Astrocyte of the hippocampus (primary cell): Measurements from ENCODE around the gene CPT1A.

Experiments
- DNase-seq: peaks from one replicate; pipeline ENCODE4 v3.0.0; 2011; ENCODE audit warnings: low read depth, low spot score

The CPT1A gene

DNA sequence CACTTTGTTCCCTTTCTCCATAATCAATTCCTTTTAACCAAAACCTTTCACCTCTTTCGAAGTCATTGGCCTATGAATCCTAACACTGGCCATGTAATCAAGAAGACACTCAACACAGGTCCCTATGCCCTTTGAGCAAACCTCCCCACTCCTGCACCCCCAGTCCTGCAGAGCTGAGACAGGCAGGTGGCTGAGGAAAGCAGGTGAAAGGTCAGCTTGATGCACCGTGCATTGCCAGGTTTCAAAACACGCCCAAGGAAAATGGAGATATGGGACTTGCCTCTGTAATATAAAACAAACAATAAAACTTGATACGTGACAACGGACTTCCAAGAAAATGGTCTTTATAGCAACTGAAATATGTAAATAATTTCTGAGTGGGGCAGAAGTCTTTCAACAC is 10.6 kb downstream of the CPT1A start:
- no peak for DNase-seq

DNA sequence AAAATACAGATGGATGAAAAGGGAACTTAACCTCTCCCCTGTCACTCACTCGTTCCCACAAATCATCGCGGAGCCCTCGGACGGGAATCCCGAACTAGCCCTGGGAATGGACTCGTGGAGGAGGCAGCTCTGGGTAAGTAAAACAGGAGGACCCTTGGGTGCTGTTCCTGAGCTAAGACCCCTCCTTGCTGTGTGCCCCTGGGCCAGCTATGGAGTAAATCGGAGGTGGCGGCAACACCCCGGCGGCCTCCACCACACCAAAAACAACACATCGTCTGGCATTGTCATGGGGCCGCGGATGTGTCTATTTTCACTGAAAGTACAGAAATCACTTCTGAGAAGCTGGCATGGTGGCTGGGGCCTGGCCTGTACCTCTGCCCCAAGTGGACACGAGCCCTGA is 12.1 kb downstream of the CPT1A start:
- no peak for DNase-seq

DNA sequence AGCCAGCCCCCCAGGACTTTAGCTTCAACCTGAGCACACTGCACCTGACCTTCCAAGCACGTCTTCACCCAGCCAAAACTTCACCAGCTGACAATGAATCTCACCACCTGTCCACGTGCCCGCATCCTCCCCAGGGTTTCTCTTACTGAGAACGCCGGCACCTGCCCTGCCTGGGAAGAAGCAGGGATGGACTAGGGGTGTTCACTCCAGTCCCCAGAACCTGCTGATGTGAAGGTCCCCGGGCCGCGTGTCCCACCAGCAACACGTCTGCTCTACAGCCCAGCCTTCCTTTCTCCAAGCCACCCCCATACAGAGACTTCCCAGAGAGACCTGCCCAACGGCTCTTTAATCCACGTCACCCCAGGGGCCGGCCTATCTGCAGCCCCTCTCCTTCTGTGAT is 12.8 kb downstream of the CPT1A start:
- no peak for DNase-seq

DNA sequence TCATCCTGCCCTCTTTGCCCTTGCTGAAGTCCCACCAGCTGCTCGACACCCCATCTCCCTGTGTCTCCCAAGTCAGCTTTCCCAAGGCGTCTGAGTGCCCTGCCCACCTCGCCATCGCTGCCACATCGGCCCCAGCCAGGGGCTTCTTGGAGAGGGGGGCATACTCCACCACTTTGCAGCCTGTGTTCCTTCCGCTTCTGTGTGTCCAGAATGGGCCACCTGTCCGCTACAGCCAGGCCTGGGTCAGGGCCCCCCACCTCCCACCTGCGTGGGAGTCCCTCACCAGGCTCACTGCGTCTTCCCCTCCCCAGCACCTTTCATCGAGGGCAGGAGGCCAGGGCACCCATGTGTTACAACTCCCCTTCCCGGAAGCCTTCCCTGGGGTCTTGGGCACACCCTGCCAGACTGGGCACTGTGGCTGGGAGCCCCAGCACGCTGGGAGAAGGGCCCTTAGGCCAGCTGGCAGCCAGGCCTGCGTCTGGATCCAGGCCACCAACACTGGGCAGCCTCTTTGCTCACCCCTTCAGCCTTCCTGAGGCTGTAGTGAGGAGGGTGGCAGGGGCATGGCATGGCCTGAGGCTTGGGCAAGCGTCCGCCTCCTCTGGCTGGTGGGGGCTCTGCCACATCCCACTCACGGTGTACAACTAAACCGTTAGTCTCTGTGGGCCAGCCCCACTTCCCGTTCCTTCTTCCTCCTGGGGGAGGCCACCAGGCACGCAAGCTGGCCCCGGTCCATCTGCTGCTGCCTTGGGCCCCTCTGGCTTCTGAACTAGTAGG is 13.4 kb downstream of the CPT1A start:
- DNase-seq, result no peak

DNA sequence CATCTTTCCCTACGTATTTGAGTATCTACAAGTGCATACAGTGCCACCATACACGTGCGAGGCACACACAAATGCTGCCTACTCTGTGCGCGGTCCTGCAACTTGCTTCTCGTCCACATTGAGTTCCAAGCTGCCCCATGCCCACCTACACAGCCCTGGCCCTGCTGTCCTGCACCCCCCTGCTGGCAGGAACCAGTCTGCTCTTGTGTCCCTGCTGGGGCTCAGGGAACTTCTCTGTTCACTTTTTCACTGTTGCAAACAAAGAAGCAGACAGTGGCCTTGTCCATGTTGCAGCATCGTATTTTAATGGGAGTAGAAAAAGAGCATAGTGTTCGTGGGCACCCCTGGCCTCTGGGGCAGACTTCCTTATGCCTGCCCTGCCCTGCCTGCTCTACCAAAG is 14.0 kb downstream of the CPT1A start:
- no peak for DNase-seq

DNA sequence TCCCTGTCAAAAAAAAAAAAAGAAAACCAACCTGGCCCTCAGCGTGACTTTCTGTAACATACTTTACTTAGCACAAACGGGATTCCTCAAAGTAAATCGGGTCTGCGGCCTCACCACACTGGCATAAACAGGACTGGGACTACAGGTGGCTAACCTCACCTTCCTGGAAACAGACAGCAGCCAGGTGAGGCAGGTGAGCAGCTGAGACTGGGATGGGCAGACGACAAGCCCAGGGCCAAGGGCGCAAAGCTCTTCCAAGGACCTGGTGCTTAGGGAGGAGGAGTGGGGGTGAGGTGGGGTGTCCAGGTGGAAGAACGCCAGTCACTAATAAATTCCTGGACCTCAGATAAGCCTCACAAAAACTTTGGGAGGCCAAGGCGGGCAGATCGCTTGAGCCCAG is 15.0 kb downstream of the CPT1A start:
- DNase-seq, result no peak

DNA sequence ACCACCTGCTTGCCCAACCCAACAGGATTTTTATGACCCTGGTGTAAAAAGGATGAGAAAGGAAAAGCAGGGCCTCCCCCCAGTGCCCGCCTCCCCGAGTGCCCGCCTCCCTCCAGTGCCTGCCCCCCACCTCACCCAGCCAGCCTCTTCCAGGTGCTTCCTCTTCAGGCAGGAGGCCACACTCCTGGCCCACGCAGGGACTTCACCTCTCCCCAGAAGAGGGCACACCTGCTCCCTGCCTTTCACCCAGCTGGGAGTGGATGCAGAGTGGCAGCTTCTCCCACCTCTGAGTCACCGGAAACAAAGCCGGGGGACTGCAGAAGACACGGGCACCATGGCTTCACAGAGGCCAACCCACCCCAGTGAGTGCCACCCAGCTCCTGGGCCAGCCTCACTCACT is 16.1 kb downstream of the CPT1A start:
- DNase-seq, result peak; percentile 23

DNA sequence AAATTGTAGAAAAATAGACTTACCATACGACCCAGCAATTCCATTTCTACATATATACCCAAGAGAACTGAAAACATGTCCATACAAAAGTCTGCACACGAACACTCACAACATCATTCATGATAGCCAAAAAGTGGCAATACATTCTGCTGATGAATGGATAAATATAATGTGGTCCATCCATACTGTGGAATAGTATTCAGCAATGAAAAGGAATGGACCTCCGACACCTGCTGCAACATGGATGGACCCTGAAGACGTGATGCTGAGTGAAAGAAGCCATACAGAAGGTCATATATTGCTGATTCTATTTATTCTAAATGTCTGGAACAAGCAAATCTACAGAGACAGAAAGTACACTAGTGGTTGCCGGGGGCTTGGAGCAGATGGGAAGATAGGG is 19.2 kb downstream of the CPT1A start:
- no peak for DNase-seq

DNA sequence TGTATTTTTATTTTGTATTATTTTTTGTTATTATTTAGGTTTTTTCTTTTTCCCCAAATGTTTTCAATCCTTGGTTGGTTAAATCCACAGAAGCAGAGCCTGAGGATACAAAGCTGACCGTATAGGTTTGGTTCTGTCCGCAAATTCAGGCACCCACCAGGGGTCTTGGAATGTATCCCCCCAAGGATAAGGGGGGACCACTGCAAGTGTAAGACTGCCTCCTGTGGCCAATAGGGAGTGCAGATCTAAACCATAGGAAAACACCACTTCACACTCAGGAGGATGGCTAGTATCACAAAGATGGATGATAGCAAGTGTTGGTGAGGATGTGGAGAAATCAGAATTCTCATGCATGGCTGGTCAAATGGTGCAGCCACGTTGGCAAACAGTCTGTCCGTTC is 20.0 kb downstream of the CPT1A start:
- no peak for DNase-seq

DNA sequence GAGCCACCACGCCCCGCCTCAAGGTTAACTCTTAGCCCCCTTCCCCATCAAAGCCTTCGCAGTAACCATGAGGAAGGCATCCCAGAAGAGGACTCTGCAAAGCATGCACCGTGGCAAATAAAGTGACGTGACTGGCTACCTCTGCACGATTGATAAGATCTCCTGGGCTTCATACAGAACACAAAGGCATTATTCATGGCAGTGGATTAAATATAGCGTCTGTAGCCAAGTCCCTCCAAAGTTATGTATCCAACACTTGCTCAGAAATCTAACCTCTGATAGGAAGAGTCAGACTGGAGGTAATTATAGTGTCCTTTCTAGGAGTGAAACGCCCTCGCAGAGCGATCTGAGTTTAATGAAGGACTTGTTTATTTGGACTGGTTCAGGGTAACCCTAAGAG is 22.4 kb downstream of the CPT1A start:
- DNase-seq, result no peak

DNA sequence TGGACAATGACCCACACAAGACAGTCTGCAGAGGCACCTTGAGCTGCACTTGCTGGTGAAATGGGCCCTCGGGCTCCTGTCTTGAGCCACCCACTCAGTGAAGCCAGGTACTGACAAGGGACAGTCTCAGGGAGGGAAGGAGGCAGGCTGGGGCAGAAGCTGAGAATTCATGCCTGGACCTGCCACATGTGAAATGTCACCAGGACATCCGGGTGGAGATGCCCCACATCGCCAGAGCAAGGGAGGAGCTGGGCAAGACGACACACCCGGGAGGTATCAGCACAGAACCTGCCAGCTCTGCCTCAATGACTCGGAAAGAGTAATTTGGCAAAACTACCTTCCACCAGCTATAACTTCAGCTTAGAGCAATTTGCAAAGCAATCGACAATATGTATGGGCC is 23.5 kb downstream of the CPT1A start:
- no peak for DNase-seq

DNA sequence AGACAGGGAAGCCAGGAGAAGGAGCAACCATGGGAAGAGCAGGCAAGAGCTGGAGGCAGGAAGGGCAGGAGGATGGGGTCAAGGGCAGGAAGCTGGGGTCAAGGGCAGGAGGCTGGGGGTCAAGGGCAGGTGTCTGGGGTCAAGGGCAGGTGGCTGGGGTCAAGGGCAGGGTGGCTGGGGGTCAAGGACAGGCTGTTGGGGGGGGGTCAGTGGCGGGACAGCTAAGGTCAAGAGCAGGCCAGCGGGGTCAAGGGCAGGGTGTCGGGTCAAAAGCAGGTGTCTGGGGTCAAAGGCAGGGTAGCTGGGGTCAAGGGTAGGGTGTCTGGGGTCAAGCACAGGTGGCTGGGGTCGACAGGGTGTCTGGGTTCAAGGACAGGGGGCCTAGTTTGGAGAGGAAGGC is 24.2 kb downstream of the CPT1A start:
- no peak for DNase-seq

DNA sequence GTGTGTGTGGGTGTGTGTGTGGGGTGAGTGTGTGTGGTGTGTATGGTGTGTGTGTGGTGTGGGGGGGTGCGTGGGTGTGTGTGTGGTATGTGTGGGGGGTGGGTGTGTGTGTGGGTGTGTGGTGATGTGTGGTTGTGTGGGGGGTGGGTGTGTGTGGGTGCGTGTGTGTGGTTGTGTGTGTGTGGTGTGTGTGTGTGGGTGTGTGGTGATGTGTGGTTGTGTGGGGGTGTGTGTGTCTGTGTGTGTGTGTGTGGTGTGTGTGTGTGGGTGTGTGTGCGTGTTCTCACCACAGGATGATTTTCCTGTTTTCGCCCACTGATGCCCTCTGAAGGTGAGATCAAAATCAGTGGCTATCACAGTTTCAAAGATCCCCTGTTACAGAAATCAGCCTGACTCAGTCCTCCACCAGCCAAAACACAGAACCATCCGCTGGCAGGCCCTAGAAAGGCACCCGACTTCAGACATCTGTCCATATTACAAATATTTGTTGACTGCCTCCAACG is 24.7 kb downstream of the CPT1A start:
- peak; percentile 14 for DNase-seq

DNA sequence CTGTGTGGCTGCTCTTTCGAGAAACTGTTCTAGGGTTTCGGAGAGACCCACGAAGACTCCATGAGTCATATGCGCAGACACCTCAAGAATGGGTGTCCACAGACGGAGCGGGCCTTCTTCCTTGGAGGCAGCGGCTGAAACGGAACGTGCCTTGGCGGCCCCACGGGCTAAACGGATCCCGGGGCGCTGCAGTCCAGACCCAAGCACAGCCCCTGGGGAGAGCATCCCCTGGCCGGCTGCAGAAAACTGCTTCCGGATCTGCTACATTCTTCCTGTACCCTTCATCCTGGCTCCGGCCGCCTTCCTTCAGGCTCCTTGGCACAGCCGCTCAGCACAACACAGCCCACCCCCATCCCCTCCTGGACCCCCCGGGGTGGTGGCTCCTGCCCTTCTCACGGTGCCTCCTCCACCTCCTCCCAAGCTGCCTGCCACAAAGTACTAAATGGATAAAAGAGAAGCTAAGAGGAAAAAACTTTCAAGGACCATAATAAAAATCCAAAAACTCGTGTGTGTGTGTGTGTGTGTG is 25.4 kb downstream of the CPT1A start:
- DNase-seq, result peak; percentile 15

DNA sequence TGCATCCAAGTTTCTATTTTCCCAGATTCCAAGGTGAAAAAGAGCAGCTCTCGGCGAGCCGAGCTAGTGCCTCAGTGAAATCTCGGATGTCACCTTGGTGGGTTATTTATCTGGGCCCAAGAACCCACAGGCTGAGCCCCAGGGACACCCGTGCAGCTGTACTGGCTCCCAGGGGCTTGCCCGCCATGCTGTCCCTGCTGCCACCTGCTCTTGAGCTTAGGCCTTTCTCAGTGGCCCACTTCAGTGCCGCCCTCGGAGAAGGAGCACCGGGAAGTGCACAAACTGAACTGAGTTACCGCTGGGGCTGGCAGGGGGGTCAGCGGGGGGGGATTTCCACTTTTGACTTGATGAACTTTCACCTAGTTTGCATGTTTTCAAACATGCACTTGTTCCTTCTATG is 27.9 kb downstream of the CPT1A start:
- no peak for DNase-seq

DNA sequence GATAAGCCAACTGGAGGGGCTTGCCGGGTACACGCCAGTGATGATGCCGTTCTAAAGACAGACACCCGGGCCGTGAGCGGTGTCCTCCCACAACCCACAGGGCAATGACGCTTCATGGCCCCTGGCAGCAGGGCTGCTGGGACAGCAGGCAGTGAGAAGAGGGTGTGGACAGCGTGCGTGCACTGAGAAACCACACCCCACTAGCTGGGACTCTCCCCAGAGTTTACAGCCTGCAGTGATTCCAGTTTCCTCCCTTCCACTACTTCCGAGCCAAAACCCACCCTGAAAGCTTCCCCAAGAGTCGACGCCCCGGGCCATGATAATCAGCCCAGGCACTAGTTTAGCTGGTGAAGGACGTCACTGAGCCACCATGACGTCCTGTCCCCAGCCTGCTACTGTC is 29.2 kb downstream of the CPT1A start:
- no peak for DNase-seq

DNA sequence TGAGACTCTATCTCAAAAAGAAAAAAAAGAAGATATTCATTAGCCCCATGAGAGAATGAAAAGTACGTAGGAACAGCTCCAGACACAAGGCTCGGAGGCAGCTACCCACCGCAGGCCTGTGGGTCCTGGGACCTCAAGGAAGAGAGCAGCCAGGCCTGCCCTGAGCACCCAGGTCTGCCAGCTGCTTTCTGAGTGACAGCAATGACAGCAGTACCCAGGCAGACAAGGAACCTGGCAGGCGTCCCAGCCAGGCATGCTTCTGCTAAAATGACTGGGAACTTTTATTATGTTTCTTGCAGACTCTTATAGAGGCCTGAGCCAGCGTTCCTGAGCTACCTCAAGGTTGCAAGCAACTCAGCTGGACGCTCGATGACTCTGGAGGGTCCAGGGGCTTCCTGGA is 31.6 kb downstream of the CPT1A start:
- DNase-seq, result peak; percentile 83

DNA sequence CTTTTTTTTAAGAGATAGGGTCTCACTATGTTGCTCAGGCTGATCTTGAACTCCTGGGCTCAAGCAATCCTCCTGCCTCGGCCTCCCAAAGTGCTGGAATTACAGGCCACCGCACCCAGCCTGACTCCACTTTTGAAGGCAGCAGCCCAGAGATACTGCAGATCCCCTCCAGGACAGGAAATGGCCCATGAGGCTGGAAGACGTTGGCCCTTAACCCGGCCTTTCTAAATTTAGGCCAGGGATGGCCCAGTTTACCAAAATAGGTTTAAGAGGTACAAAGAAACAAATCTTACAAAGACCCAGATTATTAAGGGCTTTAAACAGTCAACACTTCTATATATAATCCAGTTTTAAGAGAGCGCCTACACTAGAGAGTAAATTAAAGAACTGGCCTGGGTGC is 32.2 kb downstream of the CPT1A start:
- no peak for DNase-seq

DNA sequence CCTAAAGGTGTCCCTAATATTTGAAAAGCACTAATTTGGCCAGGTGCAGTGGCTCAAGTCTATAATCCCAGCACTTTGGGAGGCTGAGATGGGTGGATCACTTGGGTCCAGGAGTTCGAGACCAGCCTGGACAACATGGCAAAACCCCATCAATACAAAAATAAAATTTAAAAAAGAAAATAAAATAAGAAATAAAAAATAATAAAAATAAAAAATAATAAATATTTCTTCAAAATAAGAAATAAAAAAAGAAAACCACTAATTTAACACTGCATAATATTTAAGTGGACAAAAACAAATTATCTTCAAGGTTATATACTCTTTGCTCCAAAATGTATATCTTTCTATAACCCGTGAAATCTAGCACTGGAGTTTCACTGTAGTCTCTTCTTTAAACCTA is 32.9 kb downstream of the CPT1A start:
- no peak for DNase-seq

DNA sequence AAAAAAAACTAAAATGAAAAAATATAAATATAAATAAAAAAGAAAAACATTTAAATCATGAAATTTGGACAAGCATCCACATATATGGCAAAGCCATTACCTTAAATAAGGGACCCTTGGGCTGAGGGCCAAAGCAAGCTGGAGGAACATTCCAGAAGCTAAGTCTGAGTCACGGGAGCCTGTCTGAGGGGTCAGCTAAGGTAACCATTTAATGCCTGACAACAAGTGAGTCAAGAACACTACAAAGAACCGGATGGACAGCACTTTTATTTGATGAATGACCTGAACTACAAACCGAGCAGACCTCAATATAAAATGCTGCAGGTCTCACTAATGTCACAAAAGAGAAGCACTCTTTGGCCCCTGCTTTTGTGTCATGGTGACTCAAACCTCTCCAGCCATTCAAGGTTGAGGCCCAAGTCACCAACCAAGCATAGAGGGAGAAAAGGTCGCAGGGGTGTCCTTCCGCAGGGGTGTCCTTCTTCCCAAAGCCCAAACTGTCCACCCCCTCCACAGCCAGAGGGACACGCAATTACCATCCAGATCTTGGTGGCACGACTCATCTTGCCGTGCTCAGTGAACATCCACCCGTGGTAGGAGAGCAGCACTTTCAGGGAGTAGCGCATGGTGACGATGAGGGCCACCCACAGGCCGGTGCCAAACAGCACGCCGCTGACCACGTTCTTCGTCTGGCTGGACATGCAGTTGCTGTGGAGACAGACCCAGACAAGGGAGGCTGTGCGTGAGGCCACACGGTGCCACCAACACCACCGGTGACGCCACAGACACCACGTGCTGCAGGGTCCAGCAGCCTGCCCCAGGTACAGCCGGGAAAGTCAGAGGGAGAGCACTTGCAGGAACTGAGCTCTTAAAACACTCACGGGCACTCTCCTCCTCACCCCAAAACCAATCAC is 34.5 kb downstream of the CPT1A start:
- peak; percentile 88 for DNase-seq

DNA sequence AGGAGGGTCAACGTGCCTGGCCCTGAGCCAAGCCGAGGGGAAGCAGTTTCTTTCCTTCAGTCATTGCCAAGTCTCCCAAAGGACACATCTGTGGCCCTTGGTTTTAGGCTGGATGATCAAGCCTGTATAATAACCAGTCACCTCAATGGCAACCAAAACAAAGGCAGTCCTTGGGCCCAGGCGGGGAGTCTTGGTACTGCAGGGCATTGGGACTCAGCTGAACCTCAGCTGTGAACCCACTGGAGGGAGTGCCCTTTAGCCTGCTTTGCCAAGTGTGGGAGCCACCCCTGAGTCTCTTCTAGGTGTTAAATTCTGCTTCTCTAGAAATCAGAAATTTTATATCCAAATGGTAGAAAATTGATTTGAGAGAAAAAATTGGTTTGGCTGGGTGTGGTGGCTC is 36.9 kb downstream of the CPT1A start:
- no peak for DNase-seq

DNA sequence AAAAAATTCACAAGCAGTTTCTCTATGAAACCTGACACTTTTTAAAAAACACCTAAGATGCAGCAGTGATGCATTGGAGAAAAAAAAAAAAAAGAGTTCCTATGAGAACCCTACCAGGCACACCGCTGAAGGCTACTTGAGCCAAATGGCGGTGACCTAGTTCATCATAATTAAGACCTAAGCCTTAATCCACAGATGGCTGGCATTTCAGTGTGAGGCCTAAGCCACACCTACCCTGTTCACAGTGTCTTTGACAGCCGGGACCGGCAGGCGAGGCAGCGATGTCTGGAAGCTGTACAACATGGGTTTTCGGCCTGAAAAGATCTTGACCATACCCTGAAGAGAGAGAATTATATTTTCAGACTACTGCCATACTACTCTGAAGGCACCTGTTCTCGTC is 38.0 kb downstream of the CPT1A start:
- no peak for DNase-seq
